Measurements from ENCODE around the gene EXD2.

DNA sequence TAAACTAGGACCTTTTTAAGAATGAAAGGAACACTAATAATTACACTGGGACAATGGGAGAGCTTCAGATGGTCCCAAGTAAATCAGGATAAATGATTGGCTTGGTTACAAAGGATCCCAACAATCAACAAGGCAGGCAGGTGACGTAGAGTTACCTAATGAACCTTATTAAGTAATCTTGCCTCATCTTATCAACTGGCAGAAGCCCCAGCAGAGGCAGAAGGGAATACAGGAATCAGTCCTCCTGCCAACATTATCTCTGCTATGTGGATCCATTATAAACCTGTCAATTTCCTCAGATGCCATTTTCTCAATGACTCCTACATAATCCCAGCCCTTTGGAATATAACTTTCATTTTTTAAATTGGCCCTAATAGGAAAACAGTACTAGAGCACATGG, 49.7 kb upstream of the EXD2 start:
- TF ChIP-seq, protein P1, sequence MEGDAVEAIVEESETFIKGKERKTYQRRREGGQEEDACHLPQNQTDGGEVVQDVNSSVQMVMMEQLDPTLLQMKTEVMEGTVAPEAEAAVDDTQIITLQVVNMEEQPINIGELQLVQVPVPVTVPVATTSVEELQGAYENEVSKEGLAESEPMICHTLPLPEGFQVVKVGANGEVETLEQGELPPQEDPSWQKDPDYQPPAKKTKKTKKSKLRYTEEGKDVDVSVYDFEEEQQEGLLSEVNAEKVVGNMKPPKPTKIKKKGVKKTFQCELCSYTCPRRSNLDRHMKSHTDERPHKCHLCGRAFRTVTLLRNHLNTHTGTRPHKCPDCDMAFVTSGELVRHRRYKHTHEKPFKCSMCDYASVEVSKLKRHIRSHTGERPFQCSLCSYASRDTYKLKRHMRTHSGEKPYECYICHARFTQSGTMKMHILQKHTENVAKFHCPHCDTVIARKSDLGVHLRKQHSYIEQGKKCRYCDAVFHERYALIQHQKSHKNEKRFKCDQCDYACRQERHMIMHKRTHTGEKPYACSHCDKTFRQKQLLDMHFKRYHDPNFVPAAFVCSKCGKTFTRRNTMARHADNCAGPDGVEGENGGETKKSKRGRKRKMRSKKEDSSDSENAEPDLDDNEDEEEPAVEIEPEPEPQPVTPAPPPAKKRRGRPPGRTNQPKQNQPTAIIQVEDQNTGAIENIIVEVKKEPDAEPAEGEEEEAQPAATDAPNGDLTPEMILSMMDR (IDR thresholded peaks at IDR 0.05), result no peak
- no peak for TF ChIP-seq POLR2A (IDR thresholded peaks at IDR 0.05)
